ENCODE measurements around the gene POLRMT.
A peak's percentile ranks its signal among the peaks of the same experiment; 100 is the strongest.
"Not testable (repeated sequence)": the region's sequence is repeated elsewhere in the genome, so short reads cannot be mapped to it uniquely, and the experiment has no call there.

Gene POLRMT

GRCh38 chr19:588093-588740, 45.1 kb downstream of the POLRMT start:
- TF ChIP-seq CTCF (conservative IDR thresholded peaks at IDR 0.05; ENCODE audit: low read depth), result peak; percentile 59
- CTCF ChIA-PET, result interaction anchor here (0.7 to 0.9 kb wide), 3 partner anchors 28 to 155 kb away, joined by 3 to 4 read pairs (median 3); no protein-coding TSS in a partner anchor
- H3K27ac ChIP-seq, result peak overlapping the region; percentile 57
- POLR2A ChIA-PET (ENCODE audit: low non-redundant PET), result interaction anchor here (1.0 kb wide), 1 partner anchor 11 kb away, joined by 3 read pairs; no protein-coding TSS in a partner anchor
- no peak for DNase-seq (ENCODE audit: low spot score)

DNA sequence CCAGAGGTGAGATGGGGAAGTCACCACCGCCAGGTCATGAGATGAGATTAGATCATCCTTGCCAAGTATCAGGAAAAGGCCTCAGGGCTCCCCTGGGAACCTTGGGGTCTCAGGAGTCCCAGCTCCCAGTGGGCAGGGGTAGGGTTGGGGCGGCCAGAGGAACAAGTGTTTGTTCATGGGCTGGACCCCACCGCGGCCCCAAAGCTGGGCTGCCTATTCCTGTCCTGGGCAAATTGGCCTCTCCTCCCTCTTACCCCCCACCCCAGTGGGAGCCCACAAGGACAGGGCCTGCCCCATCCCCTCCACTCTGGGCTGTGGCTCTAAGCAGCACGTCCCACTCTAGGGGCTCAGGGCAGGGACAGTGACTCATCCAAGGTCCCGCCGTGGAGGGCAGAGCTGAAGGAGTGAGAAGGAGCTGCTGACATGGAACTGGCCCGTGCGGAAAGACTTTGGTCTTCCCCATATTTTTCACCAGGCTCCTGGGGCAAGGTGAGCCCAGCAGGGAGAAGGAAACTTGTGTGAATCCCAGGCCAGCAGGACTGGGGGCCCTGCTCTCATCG, 47.7 kb downstream of the POLRMT start:
- CTCF ChIA-PET, result interaction anchor here (0.8 to 1.0 kb wide), 2 partner anchors 11 to 44 kb away, joined by 3 to 4 read pairs; no protein-coding TSS in a partner anchor
- TF ChIP-seq CTCF (conservative IDR thresholded peaks at IDR 0.05; ENCODE audit: low read depth), result no peak
- DNase-seq (ENCODE audit: low spot score), result no peak
- peak overlapping the region; percentile 36 for H3K27ac ChIP-seq
- POLR2A ChIA-PET (ENCODE audit: low non-redundant PET), result interaction anchor here (0.6 kb wide), 1 partner anchor 14 kb away, joined by 4 read pairs; no protein-coding TSS in a partner anchor

- CTCF ChIA-PET, result interaction anchor here (0.6 to 1.5 kb wide), 6 partner anchors 9 to 217 kb away, joined by 3 to 8 read pairs (median 4); no protein-coding TSS in a partner anchor
- H3K27ac ChIP-seq; POLR2A ChIA-PET (ENCODE audit: low non-redundant PET); DNase-seq (ENCODE audit: low spot score): not testable (repeated sequence)
Observed at GRCh38 chr19:585146-585545, 48.2 kb downstream of the POLRMT start.

DNA sequence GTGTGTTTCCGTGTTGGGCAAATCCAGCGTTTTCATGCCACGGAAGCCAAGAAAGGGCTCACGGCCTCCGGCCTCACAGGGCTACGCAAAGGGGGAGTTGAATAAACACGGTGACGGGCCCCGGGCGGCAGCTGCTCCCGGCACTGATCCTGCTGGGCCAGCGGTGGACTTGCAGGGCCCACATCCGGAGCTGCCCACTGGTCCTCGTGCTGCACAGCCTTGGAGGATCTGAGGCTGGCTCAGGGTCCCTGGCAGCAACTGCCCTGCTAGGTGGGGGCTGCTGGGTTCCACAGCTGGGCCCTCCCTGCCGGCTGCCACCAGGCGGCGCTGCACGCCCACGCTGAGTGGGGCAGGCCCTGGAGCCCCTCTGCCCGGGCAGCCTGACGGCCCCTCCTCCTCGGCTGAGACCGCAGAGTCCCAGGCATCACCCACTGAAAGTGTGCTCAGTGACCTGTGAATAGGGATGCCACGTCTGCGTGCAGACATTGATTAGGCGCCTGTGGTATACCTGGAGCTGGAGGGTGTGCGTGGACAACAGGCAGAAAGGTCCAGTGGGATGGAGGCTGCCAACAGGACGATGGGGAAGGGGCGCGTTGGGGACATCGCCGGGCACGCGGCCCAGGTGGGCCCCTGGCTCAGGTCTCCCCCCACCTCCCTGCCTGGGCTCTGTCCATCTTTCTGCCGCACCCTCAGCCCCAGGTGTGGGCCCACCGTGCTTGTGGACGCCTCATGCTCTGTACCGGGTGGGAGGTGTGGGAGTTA, 48.9 kb downstream of the POLRMT start:
- POLR2A ChIA-PET (ENCODE audit: low non-redundant PET), result no interaction called here
- peak; percentile 89 for TF ChIP-seq CTCF (conservative IDR thresholded peaks at IDR 0.05; ENCODE audit: low read depth)
- peak overlapping the region; percentile 56 for H3K27ac ChIP-seq
- CTCF ChIA-PET, result interaction anchor here (0.6 to 1.5 kb wide), 10 partner anchors 8 to 216 kb away, joined by 3 to 8 read pairs (median 4); partner anchors contain the start of gene BSG
- DNase-seq (ENCODE audit: low spot score), result no peak

DNA sequence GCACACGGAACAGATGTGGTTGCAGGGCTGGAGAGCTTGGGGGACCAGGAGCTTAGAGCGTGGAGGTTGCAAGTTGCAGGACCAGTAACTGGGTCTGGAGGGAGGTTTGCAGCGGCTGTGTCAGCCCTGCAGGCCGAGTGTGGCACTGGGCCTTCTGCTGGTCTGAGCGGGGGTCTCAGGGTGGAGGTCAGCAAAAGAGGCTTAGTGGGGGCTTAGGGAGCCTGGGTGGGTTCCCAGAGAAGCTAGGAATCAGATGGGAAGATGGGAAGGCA, 49.4 kb downstream of the POLRMT start:
- H3K27ac ChIP-seq, result peak overlapping the region; percentile 56
- POLR2A ChIA-PET (ENCODE audit: low non-redundant PET), result no interaction called here
- DNase-seq (ENCODE audit: low spot score), result no peak
- no peak for TF ChIP-seq CTCF (conservative IDR thresholded peaks at IDR 0.05; ENCODE audit: low read depth)
- CTCF ChIA-PET, result interaction anchor here (0.6 to 1.5 kb wide), 8 partner anchors 8 to 124 kb away, joined by 3 to 8 read pairs (median 4); partner anchors contain the start of gene BSG

- peak overlapping the region; percentile 56 for H3K27ac ChIP-seq
- no peak for TF ChIP-seq CTCF (conservative IDR thresholded peaks at IDR 0.05; ENCODE audit: low read depth)
- DNase-seq (ENCODE audit: low spot score), result no peak
- ChIA-PET POLR2A (ENCODE audit: low non-redundant PET) (interaction anchor here (0.6 kb wide), 2 partner anchors 51 to 92 kb away, joined by 3 to 4 read pairs; no protein-coding TSS in a partner anchor), CTCF (interaction anchor here (0.6 to 1.5 kb wide), 5 partner anchors 11 to 122 kb away, joined by 3 to 4 read pairs (median 3); partner anchors contain the start of gene BSG)
Observed at GRCh38 chr19:583198-583967, 50.0 kb downstream of the POLRMT start.
